GM19452 (cell line): Measurements from ENCODE around the gene MID1.

Experiments
- ATAC-seq: cut with Tn5 transposase; IDR thresholded peaks from one replicate; pipeline ENCODE4 v1.9.1; 2021; ENCODE audit not compliant: unreplicated experiment

The MID1 gene

GRCh38 chrX:10533696-10534365 is 86.6 kb downstream of the MID1 start:
- ATAC-seq, result no peak

- ATAC-seq, result no peak
Measured at GRCh38 chrX:10531927-10532326, 88.5 kb downstream of the MID1 start.

GRCh38 chrX:10529344-10529743 is 91.0 kb downstream of the MID1 start:
- no peak for ATAC-seq

- ATAC-seq, result no peak
Measured at GRCh38 chrX:10526451-10526850, 93.9 kb downstream of the MID1 start.

- ATAC-seq, result no peak
Measured at GRCh38 chrX:10525381-10526120, 94.8 kb downstream of the MID1 start.

- no peak for ATAC-seq
Measured at GRCh38 chrX:10524578-10524977, 95.8 kb downstream of the MID1 start.

GRCh38 chrX:10519761-10520160 is 100.6 kb downstream of the MID1 start:
- no peak for ATAC-seq

- ATAC-seq, result no peak
Measured at GRCh38 chrX:10519278-10519677, 101.1 kb downstream of the MID1 start.

GRCh38 chrX:10518073-10518472 is 102.3 kb downstream of the MID1 start:
- no peak for ATAC-seq

GRCh38 chrX:10516781-10517322 is 103.5 kb downstream of the MID1 start:
- ATAC-seq, result no peak

GRCh38 chrX:10514891-10515290 is 105.5 kb downstream of the MID1 start:
- ATAC-seq, result no peak

- ATAC-seq, result no peak
Measured at GRCh38 chrX:10513974-10514373, 106.4 kb downstream of the MID1 start.

- ATAC-seq, result no peak
Measured at GRCh38 chrX:10512741-10513140, 107.6 kb downstream of the MID1 start.

- no peak for ATAC-seq
Measured at GRCh38 chrX:10512258-10512657, 108.1 kb downstream of the MID1 start.

GRCh38 chrX:10509397-10509796 is 111.0 kb downstream of the MID1 start:
- no peak for ATAC-seq

GRCh38 chrX:10508891-10509290 is 111.5 kb downstream of the MID1 start:
- ATAC-seq, result no peak

GRCh38 chrX:10507876-10508275 is 112.5 kb downstream of the MID1 start:
- no peak for ATAC-seq

- ATAC-seq, result no peak
Measured at GRCh38 chrX:10507181-10507580, 113.2 kb downstream of the MID1 start.

GRCh38 chrX:10506781-10507180 is 113.6 kb downstream of the MID1 start:
- ATAC-seq, result no peak

- no peak for ATAC-seq
Measured at GRCh38 chrX:10505726-10506125, 114.7 kb downstream of the MID1 start.

GRCh38 chrX:10502961-10503360 is 117.4 kb downstream of the MID1 start:
- ATAC-seq, result no peak

GRCh38 chrX:10501611-10502010 is 118.8 kb downstream of the MID1 start:
- ATAC-seq, result no peak
